Embryonic facial prominence (tissue), 1 donor: ENCODE data around the gene TMEM30B.
"Not testable (repeated sequence)": the region's sequence is repeated elsewhere in the genome, so short reads cannot be mapped to it uniquely, and the experiment has no call there.

Experiments
- DNase-seq: peaks from one replicate; pipeline ENCODE4 v3.0.0-alpha.2; 2016; ENCODE audit errors: extremely low spot score

Gene TMEM30B

DNA sequence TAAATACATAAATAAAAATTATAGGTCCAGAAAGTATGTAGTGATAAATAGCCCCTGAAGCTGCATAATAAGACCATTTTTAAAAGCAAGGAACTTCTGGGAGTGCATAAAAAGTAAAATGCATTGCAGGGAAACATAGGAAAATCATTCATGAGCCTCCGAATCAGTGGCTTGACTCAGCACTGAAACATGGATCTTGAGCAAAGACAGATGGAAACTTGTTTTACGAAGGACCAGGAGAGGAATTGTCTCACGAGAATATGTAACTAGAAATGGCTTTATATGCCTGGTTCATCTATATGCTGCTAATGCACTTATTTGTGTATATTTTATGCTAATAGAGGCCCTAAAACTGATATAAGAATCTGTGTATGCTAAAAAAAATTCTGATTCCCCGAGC lies 14.7 kb downstream of the TMEM30B start:
- no peak for DNase-seq

DNA sequence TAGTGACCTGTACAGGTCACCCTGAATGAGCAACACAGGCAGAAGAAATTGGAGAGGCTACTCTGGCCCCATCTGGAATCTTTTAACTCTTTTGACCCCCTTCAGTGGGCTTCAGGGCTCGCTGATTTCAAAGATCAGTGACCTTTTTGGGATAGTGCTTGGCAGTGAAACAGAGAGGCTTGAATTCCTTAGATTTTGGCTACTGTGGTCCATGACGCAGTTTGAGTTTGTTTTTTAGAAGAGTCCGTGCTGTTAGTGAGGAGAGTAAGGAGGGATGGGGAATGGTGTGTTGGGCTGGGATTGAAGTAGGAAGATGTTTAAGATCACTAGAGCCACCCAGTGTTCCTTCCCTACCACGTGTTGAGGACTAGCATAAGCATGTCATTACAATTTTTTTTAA lies 16.5 kb downstream of the TMEM30B start:
- no peak for DNase-seq

DNA sequence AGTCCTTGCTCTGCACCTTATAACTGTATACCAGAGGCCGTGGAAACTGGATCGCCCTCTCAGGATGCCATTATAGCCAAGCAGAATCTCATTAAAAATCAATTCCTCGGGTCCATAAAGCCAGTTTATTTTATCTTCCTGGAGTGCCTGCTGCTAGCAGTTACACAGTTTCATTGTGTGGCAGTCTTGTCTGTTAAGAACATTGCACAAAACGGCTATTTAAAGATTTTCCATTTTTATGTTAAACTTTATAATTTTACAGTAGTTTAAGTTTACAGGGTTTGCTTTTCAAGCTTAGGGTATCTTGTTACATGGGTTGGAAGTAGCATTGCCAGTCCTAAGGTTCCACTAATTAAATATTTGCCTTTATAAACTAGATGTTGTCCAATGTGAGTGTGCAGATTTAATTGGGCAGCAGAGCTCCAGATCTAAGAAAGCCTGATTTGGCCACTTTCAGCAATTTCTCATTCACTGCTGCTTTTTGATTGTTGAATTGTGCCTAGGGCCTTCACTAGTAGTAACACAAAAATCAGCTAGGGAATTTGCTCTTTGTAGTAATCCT lies 17.0 kb downstream of the TMEM30B start:
- DNase-seq, result no peak

DNA sequence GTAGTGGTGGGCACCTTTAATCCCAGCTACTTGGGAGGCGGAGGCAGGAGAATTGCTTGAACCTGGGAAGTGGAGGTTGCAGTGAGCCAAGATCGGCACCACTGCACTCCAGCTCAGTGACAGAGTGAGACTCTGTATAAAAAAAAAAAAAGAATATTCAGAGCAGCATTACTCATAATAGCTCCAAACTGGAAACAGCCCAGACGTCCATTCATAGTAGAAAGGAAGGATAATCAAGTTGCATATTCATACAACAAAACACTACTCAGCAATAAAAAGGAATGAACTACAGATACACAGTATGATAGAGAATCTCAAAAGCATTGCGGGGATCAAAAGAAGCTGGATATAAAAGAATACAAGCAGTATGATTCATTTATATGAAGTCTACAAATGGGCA lies 19.1 kb downstream of the TMEM30B start:
- DNase-seq, result no peak

DNA sequence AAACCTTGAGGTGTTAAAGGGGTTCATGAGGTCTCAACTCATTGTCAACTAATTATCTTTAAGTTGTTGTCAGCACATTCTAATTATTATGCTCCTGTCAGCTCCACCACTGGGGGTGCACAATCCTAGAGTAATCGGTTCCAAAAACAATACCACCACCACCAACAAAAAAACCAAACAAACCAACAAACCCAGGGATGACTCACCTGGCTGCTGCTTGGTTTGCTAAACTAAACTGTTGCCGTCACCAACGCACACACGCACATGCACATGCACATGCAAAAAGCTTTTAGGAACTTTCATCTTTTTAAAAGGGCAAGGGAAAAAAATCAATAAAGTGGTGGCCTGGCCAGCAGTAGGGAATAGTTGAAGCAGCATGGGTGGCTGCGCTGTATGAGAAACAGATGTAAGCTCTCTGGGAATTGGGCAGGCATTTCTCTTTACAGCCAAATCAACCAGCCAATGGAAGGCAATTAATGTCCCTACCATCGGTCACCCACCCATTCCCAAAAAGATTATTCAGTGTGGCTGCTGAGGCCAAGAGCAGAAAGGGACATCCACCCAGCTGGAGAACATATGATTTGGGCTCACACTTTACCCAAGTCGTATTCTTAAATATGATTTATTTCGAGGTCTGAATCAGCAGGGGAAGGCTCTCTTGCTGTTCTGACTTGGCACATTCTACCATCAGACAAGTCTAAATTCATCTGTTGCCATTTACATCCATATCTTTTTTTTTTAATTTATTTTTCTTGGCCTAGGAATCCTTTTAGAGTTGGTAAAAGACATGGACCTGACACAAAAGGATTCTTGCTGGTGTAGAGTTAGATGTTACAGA lies 20.0 kb downstream of the TMEM30B start:
- DNase-seq, result no peak

DNA sequence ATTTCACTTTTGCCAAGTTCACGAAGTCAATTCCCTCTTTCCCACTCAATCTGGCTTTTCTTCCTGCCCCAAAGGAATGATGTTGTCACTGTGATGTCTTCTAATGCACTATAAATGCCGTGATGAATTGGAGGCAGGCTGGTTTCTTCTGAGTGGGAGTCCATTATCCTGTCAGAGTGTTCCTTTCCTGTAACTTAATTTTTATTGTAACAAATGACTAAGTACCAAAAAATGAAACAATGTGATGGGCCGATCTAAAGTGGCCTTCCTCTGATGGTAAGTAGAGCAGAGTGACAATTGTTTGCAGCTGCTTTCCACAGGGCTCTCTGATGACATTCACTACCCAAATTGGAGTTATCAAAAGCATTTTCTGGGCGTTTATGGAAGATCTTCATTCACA lies 22.2 kb downstream of the TMEM30B start:
- DNase-seq, result no peak

DNA sequence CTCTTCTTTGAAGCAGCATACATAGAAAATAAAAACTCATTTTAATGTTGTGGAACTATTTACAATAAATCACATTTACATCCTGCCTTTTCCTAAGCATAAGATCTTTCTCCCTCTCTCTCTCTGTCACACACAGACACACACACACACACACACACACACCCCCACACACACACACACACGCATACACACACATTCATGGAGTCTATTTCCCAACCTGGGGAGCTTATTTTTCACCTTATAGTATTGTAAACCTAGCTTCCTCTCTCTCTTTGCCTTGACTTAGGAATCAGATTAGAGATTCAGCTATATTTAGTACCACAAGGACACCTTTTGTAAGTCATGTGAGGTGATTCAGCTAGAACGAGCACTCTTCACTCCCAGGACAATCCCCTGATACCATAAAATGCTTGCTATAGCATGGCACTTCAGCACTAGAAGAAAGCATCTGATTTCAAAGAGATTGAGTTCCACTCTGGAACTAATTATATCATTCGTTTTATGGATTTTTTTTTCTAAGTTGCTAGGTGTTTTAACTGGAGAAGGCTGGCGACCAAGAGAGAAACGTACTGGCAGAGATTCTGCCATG lies 23.6 kb downstream of the TMEM30B start:
- no peak for DNase-seq

DNA sequence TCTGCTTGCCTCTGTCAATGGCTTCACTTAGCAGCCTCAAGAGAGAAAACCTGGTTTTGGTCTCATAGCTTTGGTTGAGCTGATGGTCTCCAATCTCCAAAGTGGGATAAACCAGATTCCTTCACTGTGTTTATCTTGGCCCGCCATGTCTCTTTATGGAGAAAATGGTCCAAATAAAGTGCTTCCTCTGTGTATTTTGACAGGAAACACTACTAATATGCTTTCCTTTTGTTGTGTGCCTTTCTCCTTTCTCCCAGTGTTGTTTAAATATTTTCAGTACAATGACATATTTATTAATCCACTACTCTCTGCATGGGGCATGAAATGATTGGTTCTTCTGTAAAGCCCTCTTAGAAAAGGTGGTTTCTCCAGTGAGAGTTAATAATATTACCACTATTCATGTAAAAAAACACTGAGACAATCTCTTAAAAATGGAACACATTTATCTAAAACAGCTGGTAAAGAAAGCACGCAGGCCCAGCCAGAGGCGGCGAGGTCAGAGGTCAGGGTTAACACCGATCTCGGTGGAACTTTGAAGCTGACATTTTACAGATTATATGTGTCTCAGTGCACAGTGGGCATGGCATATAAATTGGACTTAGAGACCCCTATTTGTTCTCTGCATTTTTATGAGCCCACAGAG lies 24.2 kb downstream of the TMEM30B start:
- no peak for DNase-seq

DNA sequence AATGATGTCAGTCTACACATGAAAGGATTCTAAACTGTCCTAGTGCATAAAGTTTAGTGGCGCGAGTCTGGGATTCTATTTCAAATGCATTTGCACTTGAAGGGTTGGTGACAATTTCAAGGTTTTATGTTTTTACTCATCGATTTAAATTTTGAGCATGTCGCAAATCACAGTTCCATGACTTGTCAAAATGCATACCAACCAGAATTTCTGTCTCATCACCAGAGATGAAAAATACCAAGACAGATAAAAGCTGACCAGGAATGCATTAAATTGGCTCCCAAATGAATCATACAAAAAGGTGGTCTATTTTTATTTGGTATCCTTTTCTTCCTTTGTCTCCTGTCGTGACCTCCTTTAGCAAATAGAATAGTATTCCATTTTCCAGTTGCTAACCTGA lies 25.2 kb downstream of the TMEM30B start:
- DNase-seq, result no peak

DNA sequence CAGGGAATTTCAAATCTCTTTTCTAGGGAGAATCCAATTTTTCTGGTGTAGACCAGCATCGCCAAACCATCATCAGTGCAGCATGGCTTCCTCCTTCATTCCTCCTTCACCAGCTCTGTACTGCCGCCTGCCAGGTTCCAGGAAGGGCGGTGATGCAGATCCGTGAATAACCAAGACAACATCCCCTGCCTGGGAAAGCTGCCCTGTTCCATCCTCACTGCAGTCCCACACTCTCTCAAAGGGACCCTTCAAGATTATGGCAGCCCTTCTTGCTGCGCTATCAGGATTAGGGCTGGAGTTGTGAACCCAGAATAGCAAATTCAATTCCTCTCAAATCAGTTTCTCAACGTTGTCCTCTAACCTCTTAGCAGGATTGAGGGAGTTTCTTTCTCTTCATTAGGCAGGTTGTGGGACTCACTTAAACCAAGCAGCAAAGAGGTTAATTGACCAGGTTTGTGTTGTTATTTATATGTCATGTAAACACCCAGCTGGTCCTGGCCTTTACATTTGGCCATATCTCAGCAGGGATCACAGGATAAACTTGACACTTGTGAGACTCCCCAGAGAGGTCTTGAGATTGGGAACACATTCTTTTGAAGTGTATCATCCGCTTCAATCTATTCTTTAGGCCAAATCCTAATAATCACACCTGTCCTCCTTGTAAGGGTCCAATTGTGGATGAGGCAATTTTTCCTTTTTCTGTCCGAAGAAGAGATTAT lies 26.2 kb downstream of the TMEM30B start:
- no peak for DNase-seq

DNA sequence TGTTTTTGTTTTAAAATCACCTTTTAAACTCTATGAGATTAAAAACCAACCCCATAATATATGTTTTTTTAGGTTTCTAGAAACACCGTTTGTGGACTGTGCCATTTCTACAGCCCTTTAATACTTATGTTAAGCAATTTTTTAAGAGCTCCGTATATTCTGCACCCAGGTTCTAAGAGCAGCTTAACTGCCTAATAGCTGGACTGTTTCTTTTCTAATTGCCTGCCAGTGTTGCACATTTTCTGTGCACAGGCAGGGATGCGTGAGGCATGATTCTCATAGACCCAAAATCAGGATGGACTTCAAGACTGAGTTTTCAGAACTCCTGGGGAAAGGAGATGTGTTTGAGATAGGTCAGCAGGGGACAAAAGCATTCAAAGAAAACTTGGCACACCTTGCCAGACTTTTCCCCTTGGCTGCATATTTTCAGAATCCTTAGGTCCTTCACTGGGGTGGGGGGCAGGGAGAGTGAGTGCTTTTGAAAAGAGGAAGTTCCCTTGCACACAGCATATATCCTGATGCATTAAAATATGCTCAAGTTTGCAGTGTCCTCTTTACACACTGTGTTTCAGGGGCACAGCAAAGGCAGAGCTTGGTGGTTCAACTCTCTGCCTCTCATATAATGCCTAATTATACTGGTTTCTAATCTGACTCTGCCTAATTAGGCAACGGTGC lies 27.9 kb downstream of the TMEM30B start:
- no peak for DNase-seq

DNA sequence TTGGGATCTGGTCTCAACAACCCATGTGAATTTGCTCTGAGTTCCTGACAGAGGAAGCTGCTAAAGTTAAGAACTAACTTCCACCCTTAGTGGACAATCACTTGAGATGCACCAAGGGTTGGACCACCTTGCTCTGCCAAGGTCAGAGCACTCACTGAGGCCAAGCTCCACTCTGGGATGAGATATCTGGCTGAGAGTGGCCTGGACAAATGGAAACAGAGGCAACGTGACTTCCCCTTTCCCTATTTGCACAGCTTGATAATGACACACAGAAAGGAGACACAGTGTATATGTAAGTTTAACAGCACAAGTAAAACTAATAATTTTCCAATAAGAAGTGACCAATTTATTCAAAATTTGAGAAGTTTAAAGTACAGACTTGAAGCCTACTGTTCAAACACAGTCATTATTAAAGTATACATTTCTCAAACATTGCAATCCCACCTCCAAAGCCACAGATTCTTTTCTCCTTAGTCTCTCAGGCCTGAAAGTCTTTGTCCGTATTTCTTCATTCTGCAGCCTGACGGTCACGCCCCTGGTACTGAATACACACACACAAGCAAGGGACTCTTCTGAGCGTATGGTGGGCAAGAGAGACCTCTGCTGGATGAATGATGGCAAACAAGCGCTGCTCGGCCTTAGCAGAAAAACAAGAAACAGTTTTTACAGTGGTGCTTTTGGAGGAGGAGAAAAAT lies 28.6 kb downstream of the TMEM30B start:
- peak; percentile 92 for DNase-seq

DNA sequence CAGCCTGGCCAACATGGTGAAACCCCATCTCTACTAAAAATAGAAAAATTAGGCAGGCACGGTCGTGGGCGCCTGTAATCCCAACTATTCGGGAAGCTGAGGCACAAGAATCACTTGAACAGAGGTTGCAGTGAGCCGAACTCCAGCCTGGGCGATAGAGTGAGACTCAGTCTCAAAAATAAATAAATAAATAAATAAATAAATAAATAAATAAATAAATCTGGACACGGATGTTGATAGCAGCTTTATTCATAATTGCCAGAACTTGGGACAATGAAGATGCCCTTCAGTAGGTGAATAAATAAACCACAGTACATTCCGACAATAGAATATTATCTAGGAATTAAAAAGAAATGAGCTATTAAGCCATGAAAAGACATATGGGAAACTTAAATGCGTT lies 31.1 kb downstream of the TMEM30B start:
- DNase-seq, result no peak

DNA sequence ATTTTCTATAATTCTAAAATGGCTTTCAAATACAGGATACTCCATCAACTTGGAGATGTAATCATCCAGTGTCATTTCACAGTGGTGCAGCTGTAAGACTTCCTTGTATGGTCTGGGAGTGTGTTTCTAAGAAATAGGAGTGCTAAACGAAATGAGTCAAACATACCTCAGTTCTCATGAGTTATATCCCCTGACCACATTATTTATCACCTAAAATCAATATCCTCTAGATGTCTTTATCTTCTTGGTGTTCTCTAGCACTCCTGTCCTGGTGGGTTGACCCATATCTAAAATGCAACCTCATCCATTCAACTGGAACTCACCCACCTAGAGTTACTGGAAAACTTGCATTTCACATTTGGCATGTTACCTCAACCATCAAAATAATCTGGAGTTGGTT lies 33.2 kb downstream of the TMEM30B start:
- no peak for DNase-seq

DNA sequence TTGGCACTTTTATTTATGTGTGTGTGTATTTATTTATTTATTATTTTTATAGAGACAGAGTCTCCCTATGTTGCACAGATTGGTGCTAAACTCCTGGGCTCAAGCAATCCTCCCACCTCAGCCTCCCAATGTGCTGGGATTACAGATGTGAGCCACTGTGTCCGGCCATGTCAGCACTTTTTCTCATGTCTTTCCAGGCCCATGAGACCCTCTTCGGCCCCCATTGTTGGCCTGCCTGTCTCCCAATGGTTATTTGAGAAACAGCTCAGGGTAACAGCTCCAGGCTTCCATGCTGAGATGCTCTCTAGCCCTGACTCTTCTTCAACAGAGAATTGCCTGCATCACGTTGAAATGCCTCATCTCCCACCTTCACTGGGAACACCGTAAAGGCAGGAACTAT lies 34.4 kb downstream of the TMEM30B start:
- DNase-seq, result no peak

DNA sequence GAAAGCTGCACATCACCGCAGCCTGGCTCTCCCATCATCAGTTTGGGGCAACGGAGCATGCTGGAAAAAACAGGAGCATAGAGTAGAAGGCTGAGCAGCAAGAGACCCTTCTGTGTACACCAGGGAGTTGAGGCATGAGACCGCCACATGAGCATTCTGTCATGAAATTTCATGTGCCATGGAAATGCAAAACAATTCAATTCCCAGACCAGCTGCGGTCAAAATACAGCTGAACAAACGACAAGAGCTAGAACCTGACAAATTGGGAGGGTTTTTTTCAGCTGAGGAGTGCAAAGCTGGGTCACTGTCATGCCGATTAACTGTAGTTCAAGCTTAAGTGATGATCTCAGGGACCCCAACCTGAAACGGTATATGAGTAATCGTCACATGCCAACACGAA lies 37.1 kb downstream of the TMEM30B start:
- DNase-seq, result no peak

DNA sequence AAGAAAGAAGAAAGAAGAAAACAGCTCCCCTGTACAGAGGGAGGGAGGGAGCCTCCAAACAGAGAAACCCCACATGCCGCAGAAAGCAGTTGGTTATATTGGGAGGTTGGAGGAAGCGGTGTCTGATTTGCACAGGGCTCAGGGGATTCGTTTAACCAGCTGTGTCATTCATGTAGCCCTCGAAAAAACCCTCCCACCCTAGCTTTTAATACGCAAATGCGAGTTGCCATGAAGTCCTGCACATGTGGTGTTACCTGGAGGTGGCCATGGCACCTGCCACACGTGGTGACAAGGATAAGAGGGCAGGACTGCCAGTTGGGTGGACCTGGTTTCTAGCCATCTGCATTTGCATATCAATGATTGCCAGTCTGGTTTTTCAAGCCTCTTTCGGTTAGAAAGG lies 40.9 kb downstream of the TMEM30B start:
- DNase-seq, result no peak

DNA sequence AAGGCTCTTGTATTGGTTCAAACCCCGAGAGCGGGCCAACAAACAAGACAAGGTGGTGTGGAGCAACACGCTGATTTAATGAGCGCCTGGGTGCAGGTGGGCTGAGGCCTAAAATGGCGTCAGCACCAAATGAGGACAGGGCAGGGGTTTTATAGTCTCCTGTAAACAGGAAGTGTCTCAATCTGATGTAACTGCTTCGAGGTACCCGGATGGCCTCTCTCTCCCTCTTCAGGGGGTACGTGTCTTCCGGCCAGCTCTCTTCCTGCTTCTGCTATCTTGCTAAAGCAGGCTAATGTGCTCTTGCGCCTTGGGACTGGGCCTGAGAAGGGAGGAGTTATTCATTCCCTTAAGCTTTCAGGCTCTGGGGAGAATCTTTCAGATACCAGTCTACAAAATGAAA lies 41.9 kb downstream of the TMEM30B start:
- not testable (repeated sequence) for DNase-seq

DNA sequence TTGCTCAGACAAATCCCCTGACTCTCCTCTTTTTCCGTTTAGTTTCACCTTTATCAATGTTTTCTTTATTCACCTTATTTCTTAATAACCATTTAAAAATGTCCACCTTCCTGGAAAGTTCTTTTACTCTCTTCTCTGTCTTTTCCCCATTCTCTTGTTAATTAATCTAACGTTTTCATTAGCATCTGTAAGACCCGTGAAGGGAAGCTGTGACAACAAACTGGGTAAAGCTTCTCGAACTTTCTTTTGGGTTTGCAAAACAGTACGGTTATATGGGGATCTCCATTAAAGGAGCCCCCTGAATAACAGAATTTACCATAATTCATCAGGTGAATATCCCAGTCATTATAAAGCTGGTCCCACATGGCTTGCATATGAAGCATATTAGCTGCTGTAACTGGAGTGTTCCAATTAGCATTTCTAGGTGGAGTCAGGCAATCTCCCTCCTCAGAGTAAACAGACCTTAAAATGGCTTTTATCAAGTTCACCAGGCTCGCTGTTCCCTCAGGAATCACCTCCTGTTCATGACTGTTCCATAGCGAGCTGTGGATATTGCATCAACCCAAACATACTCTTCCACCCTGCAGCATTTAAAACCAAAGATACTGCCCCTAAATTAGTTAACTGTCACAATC lies 42.4 kb downstream of the TMEM30B start:
- no peak for DNase-seq

DNA sequence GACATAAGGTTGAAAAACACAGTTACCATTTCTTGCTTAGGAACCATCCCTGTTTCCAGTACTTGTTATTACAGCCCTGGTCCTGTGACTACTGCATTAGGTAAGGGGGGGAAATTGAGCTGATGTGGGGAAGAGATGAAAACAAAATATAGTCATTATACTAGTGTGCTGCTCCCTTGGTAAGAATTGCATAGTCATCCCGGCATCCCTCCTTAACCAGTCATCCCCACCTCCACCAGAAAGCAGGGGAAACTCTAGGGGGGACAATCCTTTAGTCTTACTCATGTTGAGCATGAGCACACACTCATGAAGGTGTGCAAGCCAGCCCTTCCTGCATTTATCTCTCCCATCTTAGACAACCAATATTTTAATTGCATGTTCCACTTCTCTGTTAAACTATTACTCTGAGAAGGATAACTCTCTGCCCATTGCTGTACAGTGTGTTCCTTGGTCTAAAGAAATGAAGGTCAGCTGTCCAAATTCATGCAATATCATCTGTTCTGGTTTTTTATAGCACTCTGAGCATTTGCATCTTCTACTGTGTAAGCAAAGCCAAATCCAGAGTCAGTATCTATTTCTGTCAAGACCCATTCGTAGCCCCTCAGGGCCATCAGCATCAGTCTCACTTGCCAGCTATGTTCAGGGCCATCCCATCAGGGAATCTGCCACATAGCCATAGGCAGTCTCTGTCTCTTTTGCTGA lies 46.8 kb downstream of the TMEM30B start:
- DNase-seq, result no peak
